RWPE2 (cell line): ENCODE results near the gene ARAP3.

Experiments
- ATAC-seq: fragments of 200-7000 bp; cut with Tn5 transposase; 3 replicates; pipeline ENCODE4 v1.9.1; 2021; ENCODE audit warnings: low read depth
- DNase-seq: peaks from one replicate; pipeline ENCODE4 v3.0.0-alpha.2; 2020; ENCODE audit warnings: low spot score
- H3K27ac ChIP-seq: fragments of 450-650 bp; 2 replicates; pipeline ENCODE4 v1.5.1; 2017; ENCODE audit warnings: mild to moderate bottlenecking; ENCODE audit not compliant: poor library complexity, severe bottlenecking
- H3K27me3 ChIP-seq: fragments of 250-450 bp; sonication (Bioruptor Pico); 2 replicates; pipeline ENCODE4 v1.5.1; 2021; ENCODE audit warnings: mild to moderate bottlenecking, moderate library complexity; ENCODE audit not compliant: insufficient read depth, poor library complexity, severe bottlenecking
- H3K36me3 ChIP-seq: fragments of 250-450 bp; sonication (Bioruptor Pico); 2 replicates; pipeline ENCODE4 v1.5.1; 2020; ENCODE audit warnings: low read depth, mild to moderate bottlenecking, moderate library complexity
- H3K4me1 ChIP-seq: fragments of 250-450 bp; sonication (Bioruptor Pico); 2 replicates; pipeline ENCODE4 v1.5.1; 2021; ENCODE audit warnings: mild to moderate bottlenecking, moderate library complexity; ENCODE audit not compliant: insufficient read depth, poor library complexity, severe bottlenecking
- H3K4me3 ChIP-seq: fragments of 250-450 bp; sonication (Bioruptor Pico); 2 replicates; pipeline ENCODE4 v1.5.1; 2021; ENCODE audit warnings: mild to moderate bottlenecking, moderate library complexity; ENCODE audit not compliant: severe bottlenecking
- H3K9me3 ChIP-seq: fragments of 250-450 bp; sonication (Bioruptor Pico); 2 replicates; pipeline ENCODE4 v1.5.1; 2021; ENCODE audit warnings: mild to moderate bottlenecking, moderate library complexity; ENCODE audit not compliant: severe bottlenecking
- TF ChIP-seq, protein P1 (sequence below): fragments of 450-650 bp; IDR thresholded peaks from one replicate; pipeline ENCODE4 v1.5.1; 2017; ENCODE audit warnings: mild to moderate bottlenecking, moderate library complexity; ENCODE audit not compliant: poor library complexity, severe bottlenecking

ARAP3 gene

DNA sequence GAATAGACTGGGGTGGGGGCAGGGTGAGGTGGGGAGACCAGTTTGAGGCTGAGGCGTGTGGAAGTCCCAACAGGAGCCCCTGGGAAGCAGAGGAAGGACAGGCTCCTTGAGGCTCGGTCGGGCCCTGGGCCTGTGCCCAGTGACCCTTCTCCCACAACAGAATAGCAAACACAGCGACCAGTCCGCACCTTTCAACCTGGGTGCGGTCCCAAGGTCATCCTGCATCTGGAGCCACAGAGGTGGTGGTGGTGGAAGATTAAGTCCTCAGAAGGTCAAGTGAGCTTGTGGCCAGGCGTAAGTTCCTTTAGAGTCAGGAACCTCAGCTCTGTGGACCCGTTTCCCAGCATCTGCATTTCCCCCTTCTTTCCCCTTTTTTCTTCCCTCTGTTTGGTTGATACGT is 26.0 kb upstream of the ARAP3 start:
- H3K36me3 ChIP-seq: no peaks in the 10 kb centered on the region
- H3K9me3 ChIP-seq: no peaks in the 10 kb centered on the region
- TF ChIP-seq, protein P1, sequence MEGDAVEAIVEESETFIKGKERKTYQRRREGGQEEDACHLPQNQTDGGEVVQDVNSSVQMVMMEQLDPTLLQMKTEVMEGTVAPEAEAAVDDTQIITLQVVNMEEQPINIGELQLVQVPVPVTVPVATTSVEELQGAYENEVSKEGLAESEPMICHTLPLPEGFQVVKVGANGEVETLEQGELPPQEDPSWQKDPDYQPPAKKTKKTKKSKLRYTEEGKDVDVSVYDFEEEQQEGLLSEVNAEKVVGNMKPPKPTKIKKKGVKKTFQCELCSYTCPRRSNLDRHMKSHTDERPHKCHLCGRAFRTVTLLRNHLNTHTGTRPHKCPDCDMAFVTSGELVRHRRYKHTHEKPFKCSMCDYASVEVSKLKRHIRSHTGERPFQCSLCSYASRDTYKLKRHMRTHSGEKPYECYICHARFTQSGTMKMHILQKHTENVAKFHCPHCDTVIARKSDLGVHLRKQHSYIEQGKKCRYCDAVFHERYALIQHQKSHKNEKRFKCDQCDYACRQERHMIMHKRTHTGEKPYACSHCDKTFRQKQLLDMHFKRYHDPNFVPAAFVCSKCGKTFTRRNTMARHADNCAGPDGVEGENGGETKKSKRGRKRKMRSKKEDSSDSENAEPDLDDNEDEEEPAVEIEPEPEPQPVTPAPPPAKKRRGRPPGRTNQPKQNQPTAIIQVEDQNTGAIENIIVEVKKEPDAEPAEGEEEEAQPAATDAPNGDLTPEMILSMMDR: no peak
- H3K27me3 ChIP-seq: no peaks in the 10 kb centered on the region
- peaks cover 5% of the 10 kb centered on the region for H3K4me1 ChIP-seq
- DNase-seq: no peak
- ATAC-seq: no peak
- no peak overlapping the region for H3K27ac ChIP-seq
- no peak overlapping the region for H3K4me3 ChIP-seq

DNA sequence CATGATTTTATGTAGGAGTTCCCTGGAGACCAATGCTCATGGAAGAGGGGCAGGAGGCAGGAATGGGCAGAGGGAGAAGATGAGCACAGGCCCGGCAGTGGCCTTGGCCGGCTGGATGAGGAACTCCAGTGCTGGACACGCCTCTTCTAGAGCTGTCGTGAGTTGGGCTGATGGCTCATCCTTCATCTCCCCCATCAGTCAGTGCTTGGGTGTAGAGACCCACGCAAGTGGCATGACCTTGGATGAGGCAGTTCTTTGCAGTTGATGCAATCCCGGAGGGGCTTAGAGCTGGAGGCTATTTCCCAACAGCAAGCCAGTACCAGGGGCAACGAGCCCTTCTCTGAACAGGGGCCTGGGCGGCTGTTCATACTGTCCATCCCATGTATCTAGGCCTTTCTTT is 25.5 kb upstream of the ARAP3 start:
- no peak for ATAC-seq
- no peaks in the 10 kb centered on the region for H3K9me3 ChIP-seq

DNA sequence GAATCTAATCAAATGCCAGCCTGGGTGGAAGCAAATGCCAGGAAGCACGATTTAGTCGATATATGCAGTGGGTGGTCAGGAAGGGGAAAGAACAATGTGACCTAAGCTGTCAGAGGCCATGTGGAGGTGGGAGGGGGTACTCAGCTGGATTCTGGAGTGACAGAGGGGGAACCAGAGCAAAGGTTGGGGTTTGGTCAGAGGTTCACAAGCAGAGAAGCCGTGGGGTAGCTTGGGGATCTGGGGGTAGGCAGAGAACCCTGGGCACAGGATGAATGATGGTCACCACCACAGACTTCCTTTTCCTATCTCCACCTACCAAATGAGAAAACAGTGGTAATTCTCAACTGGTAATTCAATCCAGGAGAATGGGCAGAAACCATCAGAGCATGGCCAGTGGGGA is 24.1 kb upstream of the ARAP3 start:
- TF ChIP-seq, protein P1: no peak
- no peak overlapping the region for H3K27ac ChIP-seq
- ATAC-seq (no peak), DNase-seq (no peak)
- no peak overlapping the region for H3K4me3 ChIP-seq
- H3K9me3 ChIP-seq: no peaks in the 10 kb centered on the region
- peaks cover 6% of the 10 kb centered on the region for H3K4me1 ChIP-seq
- H3K36me3 ChIP-seq: no peaks in the 10 kb centered on the region
- H3K27me3 ChIP-seq: no peaks in the 10 kb centered on the region

More for the DNA sequence above, 25.5 kb upstream of the ARAP3 start:
- H3K27me3 ChIP-seq: no peaks in the 10 kb centered on the region
- H3K4me1 ChIP-seq: peaks cover 2% of the 10 kb centered on the region
- DNase-seq: no peak
- no peaks in the 10 kb centered on the region for H3K36me3 ChIP-seq
- TF ChIP-seq, protein P1: no peak
- H3K4me3 ChIP-seq: no peak overlapping the region
- no peak overlapping the region for H3K27ac ChIP-seq

DNA sequence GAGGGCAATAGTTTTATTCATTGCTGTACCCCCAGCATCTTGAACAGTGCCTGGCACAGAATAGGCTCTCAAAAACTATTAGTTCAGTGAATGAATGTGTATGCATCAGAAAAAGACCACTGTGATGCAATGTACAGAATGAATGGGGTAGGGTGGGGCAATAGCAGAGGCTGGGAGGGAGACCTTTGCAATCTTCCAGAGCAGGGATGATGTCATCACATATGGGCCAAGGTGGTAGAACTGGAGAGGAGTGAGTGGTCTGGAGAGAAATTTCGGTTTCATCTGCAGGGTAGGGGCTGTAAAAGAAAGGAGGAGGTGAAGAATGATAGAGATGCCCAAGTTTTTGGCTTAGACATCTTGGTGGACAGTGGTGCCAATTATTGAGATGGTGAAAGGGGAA is 23.4 kb upstream of the ARAP3 start:
- Histone ChIP-seq H3K27me3 (no peaks in the 10 kb centered on the region), H3K36me3 (no peaks in the 10 kb centered on the region)

DNA sequence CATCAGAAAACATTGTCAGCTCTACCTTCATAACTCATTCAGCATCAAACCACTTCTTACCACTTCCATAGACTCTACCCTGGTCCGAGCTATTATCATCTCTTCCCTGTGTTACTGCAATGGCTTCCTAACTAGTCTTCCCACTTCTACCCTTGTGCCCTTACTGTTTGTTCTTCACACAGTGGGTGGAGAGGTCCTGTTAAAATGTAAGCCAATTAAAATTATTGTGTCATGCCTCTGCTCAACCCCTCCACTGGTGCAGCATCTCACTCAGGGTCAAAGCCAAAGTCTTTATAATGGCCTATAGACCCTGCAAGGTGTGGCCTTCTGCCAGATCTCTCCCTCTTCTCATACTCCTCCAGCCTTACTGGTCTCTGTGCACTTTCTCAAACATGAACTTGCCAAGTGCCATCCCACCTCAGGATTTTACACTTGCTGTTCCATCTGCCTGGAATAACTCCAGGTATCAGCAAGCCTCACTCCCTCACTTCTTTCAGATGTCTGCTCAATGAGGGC is 22.8 kb upstream of the ARAP3 start:
- no peaks in the 10 kb centered on the region for H3K9me3 ChIP-seq
- ATAC-seq (no peak), DNase-seq (no peak)
- H3K27me3 ChIP-seq: no peaks in the 10 kb centered on the region
- H3K4me3 ChIP-seq: no peak overlapping the region
- peaks cover 6% of the 10 kb centered on the region for H3K4me1 ChIP-seq
- H3K36me3 ChIP-seq: no peaks in the 10 kb centered on the region
- TF ChIP-seq, protein P1: no peak
- H3K27ac ChIP-seq: no peak overlapping the region

More for the DNA sequence above, 23.4 kb upstream of the ARAP3 start:
- Histone ChIP-seq H3K27ac (no peak overlapping the region), H3K9me3 (no peaks in the 10 kb centered on the region), H3K4me3 (no peak overlapping the region), H3K4me1 (peaks cover 6% of the 10 kb centered on the region)
- DNase-seq: no peak
- ATAC-seq: no peak
- TF ChIP-seq, protein P1: no peak
